Activated gamma-delta T cell (primary cell): ENCODE results near the gene ENSA.
"Not testable (repeated sequence)": the region's sequence is repeated elsewhere in the genome, so short reads cannot be mapped to it uniquely, and the experiment has no call there.

Experiments
- DNase-seq: peaks from one replicate; lab custom pipeline; 2025; lab: John Stamatoyannopoulos, UW

ENSA gene

GRCh38 chr1:150621497-150622302, 7.7 kb downstream of the ENSA start:
- no peak for DNase-seq

- DNase-seq, result no peak
These were observed 8.5 kb downstream of the ENSA start for GRCh38 chr1:150620919-150621318.

GRCh38 chr1:150619576-150620509, 9.6 kb downstream of the ENSA start:
- DNase-seq, result no peak

GRCh38 chr1:150615346-150616201, 13.8 kb downstream of the ENSA start:
- no peak for DNase-seq

GRCh38 chr1:150613061-150613920, 16.1 kb downstream of the ENSA start:
- no peak for DNase-seq

GRCh38 chr1:150612014-150612345, 17.4 kb downstream of the ENSA start:
- no peak for DNase-seq

- DNase-seq, result no peak
These were observed 18.8 kb downstream of the ENSA start for GRCh38 chr1:150610576-150610975.

- no peak for DNase-seq
These were observed 19.7 kb downstream of the ENSA start for GRCh38 chr1:150609732-150610131.

GRCh38 chr1:150606463-150607142, 22.8 kb downstream of the ENSA start:
- DNase-seq, result no peak

GRCh38 chr1:150605451-150605731, 24.0 kb downstream of the ENSA start:
- not testable (repeated sequence) for DNase-seq

- no peak for DNase-seq
These were observed 25.2 kb downstream of the ENSA start for GRCh38 chr1:150604226-150604588.

GRCh38 chr1:150603711-150604110, 25.7 kb downstream of the ENSA start:
- DNase-seq, result no peak

- DNase-seq, result not testable (repeated sequence)
These were observed 27.0 kb downstream of the ENSA start for GRCh38 chr1:150602372-150602771.

- DNase-seq, result no peak
These were observed 27.9 kb downstream of the ENSA start for GRCh38 chr1:150601540-150601939.

- not testable (repeated sequence) for DNase-seq
These were observed 31.1 kb downstream of the ENSA start for GRCh38 chr1:150598346-150598745.

GRCh38 chr1:150596976-150597375, 32.4 kb downstream of the ENSA start:
- no peak for DNase-seq

GRCh38 chr1:150596095-150596892, 33.1 kb downstream of the ENSA start:
- DNase-seq, result no peak

GRCh38 chr1:150582371-150582770, 47.0 kb downstream of the ENSA start:
- no peak for DNase-seq

- DNase-seq, result not testable (repeated sequence)
These were observed 47.5 kb downstream of the ENSA start for GRCh38 chr1:150581962-150582361.

GRCh38 chr1:150581437-150581836, 48.0 kb downstream of the ENSA start:
- not testable (repeated sequence) for DNase-seq
